ENCODE measurements around the gene CERK. TPM values are rescaled to one million over a fixed set of nuclear protein-coding genes. Genes with fewer than 3 reads are reported as not detected.
A peak's percentile ranks its signal among the peaks of the same experiment; 100 is the strongest.
"Not testable (repeated sequence)": the region's sequence is repeated elsewhere in the genome, so short reads cannot be mapped to it uniquely, and the experiment has no call there.

Gene CERK
- total RNA-seq, 1 donor from 2014 or later = 41.8 TPM

GRCh38 chr22:46748908-46749675 lies 11.0 kb upstream of the CERK start:
- no peak for DNase-seq (ENCODE audit: low spot score)

- DNase-seq (ENCODE audit: low spot score) = no peak
These were observed 10.3 kb upstream of the CERK start for GRCh38 chr22:46748206-46748907.

GRCh38 chr22:46747646-46748045 lies 9.6 kb upstream of the CERK start:
- DNase-seq (ENCODE audit: low spot score) = no peak

GRCh38 chr22:46746620-46747019 lies 8.6 kb upstream of the CERK start:
- DNase-seq (ENCODE audit: low spot score) = no peak

GRCh38 chr22:46746192-46746591 lies 8.1 kb upstream of the CERK start:
- DNase-seq (ENCODE audit: low spot score) = no peak

GRCh38 chr22:46744581-46744980 lies 6.5 kb upstream of the CERK start:
- peak; percentile 73 for DNase-seq (ENCODE audit: low spot score)

- DNase-seq (ENCODE audit: low spot score) = no peak
These were observed 4.6 kb upstream of the CERK start for GRCh38 chr22:46742576-46743221.

GRCh38 chr22:46741974-46742519 lies 4.0 kb upstream of the CERK start:
- DNase-seq (ENCODE audit: low spot score) = no peak

GRCh38 chr22:46740910-46741780 lies 3.1 kb upstream of the CERK start:
- DNase-seq (ENCODE audit: low spot score) = no peak

- no peak for DNase-seq (ENCODE audit: low spot score)
These were observed 1.2 kb upstream of the CERK start for GRCh38 chr22:46739094-46739870.

GRCh38 chr22:46738647-46739093 lies 618 bp upstream of the CERK start:
- no peak for DNase-seq (ENCODE audit: low spot score)

GRCh38 chr22:46737105-46737975 lies 712 bp downstream of the CERK start:
- no peak for DNase-seq (ENCODE audit: low spot score)

GRCh38 chr22:46736705-46737104 lies 1.3 kb downstream of the CERK start:
- DNase-seq (ENCODE audit: low spot score) = no peak

- DNase-seq (ENCODE audit: low spot score) = no peak
These were observed 2.1 kb downstream of the CERK start for GRCh38 chr22:46735747-46736608.

GRCh38 chr22:46734830-46735453 lies 3.1 kb downstream of the CERK start:
- no peak for DNase-seq (ENCODE audit: low spot score)

- DNase-seq (ENCODE audit: low spot score) = not testable (repeated sequence)
These were observed 3.8 kb downstream of the CERK start for GRCh38 chr22:46734213-46734722.

- DNase-seq (ENCODE audit: low spot score) = no peak
These were observed 5.5 kb downstream of the CERK start for GRCh38 chr22:46732513-46732912.

GRCh38 chr22:46732041-46732379 lies 6.0 kb downstream of the CERK start:
- DNase-seq (ENCODE audit: low spot score) = no peak
